PFSK-1 (cell line): Measurements from ENCODE around the gene KLF13.

Source experiments
- POLR2AphosphoS5 ChIP-seq: IDR thresholded peaks from 2 replicates; pipeline ENCODE4 v1.6.1; 2012; ENCODE audit warnings: low read depth, mild to moderate bottlenecking, control low read depth, low read length, moderate library complexity
- TAF1 ChIP-seq: IDR thresholded peaks from 2 replicates; pipeline ENCODE4 v1.6.1; 2012; ENCODE audit warnings: low read length, control low read depth, borderline replicate concordance; ENCODE audit not compliant: insufficient read depth
- TF ChIP-seq, protein P1 (sequence below), 2 experiments: IDR thresholded peaks; 2 replicates each; pipeline versions ENCODE4 v1.6.1 to v1.8.0; 2011 to 2012; ENCODE audit warnings: low read depth in 2 of 2, low read length in 2 of 2, control low read depth in 1 of 2, inconsistent platforms in 1 of 2, mild to moderate bottlenecking in 1 of 2, moderate library complexity in 1 of 2; ENCODE audit not compliant: insufficient read depth in 1 of 2

GRCh38 chr15:31339558-31339895, 12.9 kb downstream of the KLF13 start:
- TF ChIP-seq, protein P1, sequence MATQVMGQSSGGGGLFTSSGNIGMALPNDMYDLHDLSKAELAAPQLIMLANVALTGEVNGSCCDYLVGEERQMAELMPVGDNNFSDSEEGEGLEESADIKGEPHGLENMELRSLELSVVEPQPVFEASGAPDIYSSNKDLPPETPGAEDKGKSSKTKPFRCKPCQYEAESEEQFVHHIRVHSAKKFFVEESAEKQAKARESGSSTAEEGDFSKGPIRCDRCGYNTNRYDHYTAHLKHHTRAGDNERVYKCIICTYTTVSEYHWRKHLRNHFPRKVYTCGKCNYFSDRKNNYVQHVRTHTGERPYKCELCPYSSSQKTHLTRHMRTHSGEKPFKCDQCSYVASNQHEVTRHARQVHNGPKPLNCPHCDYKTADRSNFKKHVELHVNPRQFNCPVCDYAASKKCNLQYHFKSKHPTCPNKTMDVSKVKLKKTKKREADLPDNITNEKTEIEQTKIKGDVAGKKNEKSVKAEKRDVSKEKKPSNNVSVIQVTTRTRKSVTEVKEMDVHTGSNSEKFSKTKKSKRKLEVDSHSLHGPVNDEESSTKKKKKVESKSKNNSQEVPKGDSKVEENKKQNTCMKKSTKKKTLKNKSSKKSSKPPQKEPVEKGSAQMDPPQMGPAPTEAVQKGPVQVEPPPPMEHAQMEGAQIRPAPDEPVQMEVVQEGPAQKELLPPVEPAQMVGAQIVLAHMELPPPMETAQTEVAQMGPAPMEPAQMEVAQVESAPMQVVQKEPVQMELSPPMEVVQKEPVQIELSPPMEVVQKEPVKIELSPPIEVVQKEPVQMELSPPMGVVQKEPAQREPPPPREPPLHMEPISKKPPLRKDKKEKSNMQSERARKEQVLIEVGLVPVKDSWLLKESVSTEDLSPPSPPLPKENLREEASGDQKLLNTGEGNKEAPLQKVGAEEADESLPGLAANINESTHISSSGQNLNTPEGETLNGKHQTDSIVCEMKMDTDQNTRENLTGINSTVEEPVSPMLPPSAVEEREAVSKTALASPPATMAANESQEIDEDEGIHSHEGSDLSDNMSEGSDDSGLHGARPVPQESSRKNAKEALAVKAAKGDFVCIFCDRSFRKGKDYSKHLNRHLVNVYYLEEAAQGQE (IDR thresholded peaks at IDR 0.05; ENCODE audit: insufficient read depth in 1 of 2, low read depth in 2 of 2, low read length in 2 of 2) = no peak
- TF ChIP-seq POLR2AphosphoS5 (no peak), TAF1 (no peak)
